SK-N-SH (cell line): Measurements from ENCODE around the gene PES1.

Experiments used
- CTCF ChIP-seq: fragments of 200-600 bp; sonication (generic); IDR thresholded peaks from 2 replicates; pipeline ENCODE4 v1.6.1; 2017; ENCODE audit warnings: antibody characterized with exemption, mild to moderate bottlenecking, moderate library complexity
- FOXM1 ChIP-seq: IDR thresholded peaks from 2 replicates; pipeline ENCODE4 v1.4.0; 2012; ENCODE audit warnings: low read depth, mild to moderate bottlenecking
- MXI1 ChIP-seq: IDR thresholded peaks from 2 replicates; pipeline ENCODE4 v1.6.1; 2012; ENCODE audit warnings: mild to moderate bottlenecking, low read depth, low read length, improper control_type of control experiment
- PBX3 ChIP-seq: IDR thresholded peaks from 2 replicates; pipeline ENCODE4; 2012
- RAD21 ChIP-seq: IDR thresholded peaks from 2 replicates; pipeline ENCODE4 v1.6.1; 2012; ENCODE audit warnings: mild to moderate bottlenecking, low read length
- REST ChIP-seq: IDR thresholded peaks from 2 replicates; pipeline ENCODE4 v1.6.1; 2012; ENCODE audit warnings: mild to moderate bottlenecking, low read depth, low read length, moderate library complexity
- RFX5 ChIP-seq: IDR thresholded peaks from 2 replicates; pipeline ENCODE4 v1.6.1; 2012; ENCODE audit warnings: mild to moderate bottlenecking, improper control_type of control experiment, low read length
- TEAD4 ChIP-seq: IDR thresholded peaks from 2 replicates; pipeline ENCODE4 v1.4.0; 2012; ENCODE audit warnings: mild to moderate bottlenecking, borderline replicate concordance; ENCODE audit not compliant: insufficient read depth
- ZBTB33 ChIP-seq: IDR thresholded peaks from 2 replicates; pipeline ENCODE4 v1.4.0; 2012; ENCODE audit warnings: low read depth, borderline replicate concordance

- TF ChIP-seq TEAD4 (no peak), CTCF (no peak), FOXM1 (no peak), RAD21 (no peak), PBX3 (no peak), ZBTB33 (no peak), REST (no peak), MXI1 (no peak), RFX5 (no peak)
Measured at GRCh38 chr22:30572840-30573593, 18.7 kb downstream of the PES1 start.
